Activated B cell treated with CpG ODN at 0.5 μM for 24 hours (primary cell): ENCODE results near the gene SREBF2. TPM values are rescaled to one million over a fixed set of nuclear protein-coding genes. Genes with fewer than 3 reads are reported as not detected.

ENCODE experiments used
- ATAC-seq: fragments of 200-7000 bp; cut with Tn5 transposase; one replicate; pipeline ENCODE4 v1.10.0; 2021; ENCODE audit warnings: low read depth, mild to moderate bottlenecking, moderate library complexity
- CTCF ChIA-PET: fragments of 350-600 bp; sonication (Branson Sonifier 250); formaldehyde crosslinking; loops from one replicate; lab custom pipeline; 2021; ENCODE audit warnings: antibody characterized with exemption; lab: Charles Lee
- POLR2A ChIA-PET: fragments of 350-600 bp; sonication (Branson Sonifier 250); formaldehyde crosslinking; loops from one replicate; lab custom pipeline; 2021; ENCODE audit warnings: antibody characterized with exemption; lab: Charles Lee
- DNase-seq: peaks from one replicate; pipeline ENCODE4 v3.0.0; 2022
- H3K27ac Mint-ChIP-seq: one replicate; pipeline ENCODE4 v1.8.0; 2020; ENCODE audit warnings: mixed read lengths
- H3K27me3 Mint-ChIP-seq: one replicate; pipeline ENCODE4 v1.8.0; 2021; ENCODE audit warnings: mixed read lengths
- H3K36me3 Mint-ChIP-seq: one replicate; pipeline ENCODE4 v1.8.0; 2021; ENCODE audit warnings: low read depth, mixed read lengths
- H3K4me1 Mint-ChIP-seq: one replicate; pipeline ENCODE4 v1.8.0; 2021; ENCODE audit warnings: mixed read lengths
- H3K4me3 Mint-ChIP-seq: one replicate; pipeline ENCODE4 v1.8.0; 2020; ENCODE audit warnings: mild to moderate bottlenecking, mixed read lengths
- H3K9me3 Mint-ChIP-seq: one replicate; pipeline ENCODE4 v1.8.0; 2020; ENCODE audit warnings: mixed read lengths
- intact Hi-C: fragments of 100-400 bp; cut with micrococcal nuclease; formaldehyde crosslinking; loops from one replicate; pipeline ENCODE4 v1.15.1; 2024
- total RNA-seq: library from RNA; stranded (reverse); gene quantifications from 2 replicates; pipeline ENCODE4 v1.2.3, GENCODE V29; 2022
- TF ChIP-seq, protein P1 (sequence below): fragments of 200-600 bp; IDR thresholded peaks from one replicate; pipeline ENCODE4 v1.8.0; 2022; ENCODE audit warnings: antibody characterized with exemption, mild to moderate bottlenecking

Gene SREBF2
- total RNA-seq, 1 donor from 2014 or later, result 307 TPM

GRCh38 chr22:41805639-41806038, 27.3 kb upstream of the SREBF2 start:
- ChIA-PET POLR2A (interaction anchor here (0.7 kb wide), 1 partner anchor 24 kb away, joined by 3 read pairs; no protein-coding TSS in a partner anchor), CTCF (interaction anchor here (1.0 kb wide), 1 partner anchor 135 kb away, joined by 3 read pairs; no protein-coding TSS in a partner anchor)
- DNase-seq, result no peak
- H3K4me1 Mint-ChIP-seq, result peaks cover 21% of the 10 kb centered on the region
- H3K4me3 Mint-ChIP-seq, result no peak overlapping the region
- H3K27ac Mint-ChIP-seq, result no peak overlapping the region
- TF ChIP-seq, protein P1, sequence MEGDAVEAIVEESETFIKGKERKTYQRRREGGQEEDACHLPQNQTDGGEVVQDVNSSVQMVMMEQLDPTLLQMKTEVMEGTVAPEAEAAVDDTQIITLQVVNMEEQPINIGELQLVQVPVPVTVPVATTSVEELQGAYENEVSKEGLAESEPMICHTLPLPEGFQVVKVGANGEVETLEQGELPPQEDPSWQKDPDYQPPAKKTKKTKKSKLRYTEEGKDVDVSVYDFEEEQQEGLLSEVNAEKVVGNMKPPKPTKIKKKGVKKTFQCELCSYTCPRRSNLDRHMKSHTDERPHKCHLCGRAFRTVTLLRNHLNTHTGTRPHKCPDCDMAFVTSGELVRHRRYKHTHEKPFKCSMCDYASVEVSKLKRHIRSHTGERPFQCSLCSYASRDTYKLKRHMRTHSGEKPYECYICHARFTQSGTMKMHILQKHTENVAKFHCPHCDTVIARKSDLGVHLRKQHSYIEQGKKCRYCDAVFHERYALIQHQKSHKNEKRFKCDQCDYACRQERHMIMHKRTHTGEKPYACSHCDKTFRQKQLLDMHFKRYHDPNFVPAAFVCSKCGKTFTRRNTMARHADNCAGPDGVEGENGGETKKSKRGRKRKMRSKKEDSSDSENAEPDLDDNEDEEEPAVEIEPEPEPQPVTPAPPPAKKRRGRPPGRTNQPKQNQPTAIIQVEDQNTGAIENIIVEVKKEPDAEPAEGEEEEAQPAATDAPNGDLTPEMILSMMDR, result no peak
- no peaks in the 10 kb centered on the region for H3K9me3 Mint-ChIP-seq
- no peak for ATAC-seq
- H3K36me3 Mint-ChIP-seq, result peaks cover 17% of the 10 kb centered on the region
- H3K27me3 Mint-ChIP-seq, result no peaks in the 10 kb centered on the region
- intact Hi-C loops, result loop anchor here (10.0 kb wide), 1 partner anchor 279 kb away; no protein-coding TSS in a partner anchor

DNA sequence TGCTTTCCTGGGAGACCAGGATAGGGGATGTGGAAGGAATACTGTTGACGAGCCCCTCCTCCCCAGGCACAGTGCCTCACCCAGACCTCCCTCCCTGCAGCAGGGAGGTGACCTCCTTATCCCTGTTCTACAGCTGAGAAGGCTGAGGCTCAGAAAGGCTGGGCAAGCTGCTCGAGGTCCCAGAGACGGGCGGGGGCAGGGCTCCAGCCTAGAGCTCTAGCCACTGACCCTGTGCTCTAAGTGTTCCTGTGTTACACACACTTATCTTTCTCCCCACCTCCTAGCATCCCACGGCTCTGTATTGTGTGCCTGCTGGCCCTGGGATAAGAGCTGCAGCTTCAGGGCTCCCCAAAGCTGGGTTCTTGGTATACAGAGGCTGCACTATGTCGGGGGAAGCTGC, 24.5 kb upstream of the SREBF2 start:
- DNase-seq (no peak), ATAC-seq (no peak)
- Mint-ChIP-seq H3K27me3 (no peaks in the 10 kb centered on the region), H3K36me3 (peaks cover 28% of the 10 kb centered on the region), H3K27ac (no peak overlapping the region), H3K4me1 (peaks cover 3% of the 10 kb centered on the region), H3K9me3 (no peaks in the 10 kb centered on the region), H3K4me3 (no peak overlapping the region)
- POLR2A ChIA-PET, result interaction anchor here (1.3 kb wide), 1 partner anchor 8 kb away, joined by 4 read pairs; the partner anchor contains the start of gene CCDC134
- TF ChIP-seq, protein P1, result no peak
- CTCF ChIA-PET, result interaction anchor here (1.0 to 1.4 kb wide), 2 partner anchors 111 to 141 kb away, joined by 3 to 5 read pairs; no protein-coding TSS in a partner anchor
- intact Hi-C loops, result loop anchor here (10.0 kb wide), 1 partner anchor 276 kb away; no protein-coding TSS in a partner anchor

GRCh38 chr22:41810022-41810421, 22.9 kb upstream of the SREBF2 start:
- Mint-ChIP-seq H3K27ac (no peak overlapping the region), H3K4me3 (no peak overlapping the region), H3K9me3 (no peaks in the 10 kb centered on the region), H3K4me1 (no peaks in the 10 kb centered on the region), H3K27me3 (no peaks in the 10 kb centered on the region), H3K36me3 (peaks cover 40% of the 10 kb centered on the region)
- no peak for ATAC-seq
- POLR2A ChIA-PET, result interaction anchor here (1.8 kb wide), 1 partner anchor 10 kb away, joined by 6 read pairs; the partner anchor contains the start of gene CCDC134
- no peak for DNase-seq
- TF ChIP-seq, protein P1, result no peak
- CTCF ChIA-PET, result interaction anchor here (1.2 kb wide), 1 partner anchor 113 kb away, joined by 3 read pairs; no protein-coding TSS in a partner anchor
- intact Hi-C loops, result no loop called here

DNA sequence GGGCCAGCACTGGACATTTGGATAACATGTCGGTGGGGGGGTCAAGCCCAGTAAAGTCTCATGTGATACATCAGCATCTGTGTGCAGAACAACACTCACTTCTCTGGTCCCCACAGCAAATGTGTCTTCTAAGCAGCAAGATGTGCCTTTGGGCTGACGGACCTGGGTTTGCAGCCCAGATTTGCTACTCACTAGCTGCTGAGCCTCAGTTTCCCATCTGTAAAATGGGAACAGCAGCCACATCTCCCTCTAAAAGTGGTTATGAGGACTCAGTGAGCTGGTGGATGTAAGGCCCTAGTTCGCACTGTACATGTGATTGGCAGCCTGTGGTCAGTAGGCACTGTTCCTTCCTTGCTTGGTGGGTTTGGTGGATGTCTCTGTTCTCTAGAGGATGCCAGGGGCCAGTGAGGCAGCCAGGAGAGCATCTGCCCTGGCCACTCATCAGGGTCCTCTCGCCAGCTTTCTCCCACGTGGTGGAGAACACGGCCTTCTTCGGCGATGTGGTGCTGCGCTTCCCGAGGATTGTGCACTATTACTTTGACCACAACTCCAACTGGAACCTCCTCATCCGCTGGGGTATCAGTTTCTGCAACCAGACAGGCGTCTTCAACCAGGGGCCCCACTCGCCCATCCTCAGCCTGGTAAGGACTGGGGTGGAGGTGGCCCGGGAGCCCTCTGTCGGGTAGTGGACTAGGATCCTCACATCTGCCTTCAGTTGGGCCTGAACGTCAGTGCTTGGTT, 19.9 kb upstream of the SREBF2 start:
- ATAC-seq (no peak), DNase-seq (no peak)
- Mint-ChIP-seq H3K27me3 (no peaks in the 10 kb centered on the region), H3K4me3 (no peak overlapping the region), H3K36me3 (peaks cover 49% of the 10 kb centered on the region), H3K4me1 (no peaks in the 10 kb centered on the region), H3K9me3 (no peaks in the 10 kb centered on the region), H3K27ac (no peak overlapping the region)
- intact Hi-C loops, result no loop called here
- ChIA-PET CTCF (interaction anchor here (0.6 kb wide), 1 partner anchor 1773 kb away, joined by 5 read pairs; no protein-coding TSS in a partner anchor), POLR2A (interaction anchor here (2.3 kb wide), 1 partner anchor 13 kb away, joined by 12 read pairs; the partner anchor contains the start of gene CCDC134)
- TF ChIP-seq, protein P1, result no peak
